ENCODE data around the gene SH2B3.

DNA sequence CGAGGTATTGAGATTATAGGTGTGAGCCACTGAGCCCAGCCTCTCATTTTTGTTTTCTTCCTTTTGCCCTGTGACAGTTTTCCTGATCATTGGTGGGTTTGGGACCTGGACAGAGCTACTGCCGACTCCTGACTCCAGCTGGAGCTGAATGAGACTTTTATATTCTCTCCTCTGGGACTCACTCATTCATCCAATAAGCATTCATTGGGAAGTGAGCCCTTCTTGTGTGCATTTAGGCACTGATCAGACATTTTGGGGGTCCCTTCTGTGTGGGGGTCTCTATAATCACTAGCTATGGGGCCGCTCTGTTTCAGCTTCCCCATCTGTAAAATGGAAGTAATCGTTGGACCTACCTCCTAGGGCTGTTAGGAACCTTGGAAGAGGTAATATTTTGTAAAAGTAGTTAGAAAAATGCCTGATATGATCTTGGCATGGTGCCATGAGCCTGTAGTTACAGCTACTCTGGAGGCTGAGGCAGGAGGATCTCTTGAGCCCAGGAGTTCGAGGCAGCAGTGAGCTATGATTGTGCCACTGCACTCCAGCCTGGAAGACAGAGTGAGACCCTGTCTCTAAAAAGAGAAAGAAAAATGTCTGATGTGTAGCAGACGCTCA lies 7.2 kb downstream of the SH2B3 start:
- no peak for TF ChIP-seq EZH2phosphoT487 (IDR thresholded peaks at IDR 0.05; ENCODE audit: low read length)
- TF ChIP-seq EZH2 (optimal IDR thresholded peaks at IDR 0.05; ENCODE audit: low read depth, low read length) = no peak
- TF ChIP-seq, protein P1, sequence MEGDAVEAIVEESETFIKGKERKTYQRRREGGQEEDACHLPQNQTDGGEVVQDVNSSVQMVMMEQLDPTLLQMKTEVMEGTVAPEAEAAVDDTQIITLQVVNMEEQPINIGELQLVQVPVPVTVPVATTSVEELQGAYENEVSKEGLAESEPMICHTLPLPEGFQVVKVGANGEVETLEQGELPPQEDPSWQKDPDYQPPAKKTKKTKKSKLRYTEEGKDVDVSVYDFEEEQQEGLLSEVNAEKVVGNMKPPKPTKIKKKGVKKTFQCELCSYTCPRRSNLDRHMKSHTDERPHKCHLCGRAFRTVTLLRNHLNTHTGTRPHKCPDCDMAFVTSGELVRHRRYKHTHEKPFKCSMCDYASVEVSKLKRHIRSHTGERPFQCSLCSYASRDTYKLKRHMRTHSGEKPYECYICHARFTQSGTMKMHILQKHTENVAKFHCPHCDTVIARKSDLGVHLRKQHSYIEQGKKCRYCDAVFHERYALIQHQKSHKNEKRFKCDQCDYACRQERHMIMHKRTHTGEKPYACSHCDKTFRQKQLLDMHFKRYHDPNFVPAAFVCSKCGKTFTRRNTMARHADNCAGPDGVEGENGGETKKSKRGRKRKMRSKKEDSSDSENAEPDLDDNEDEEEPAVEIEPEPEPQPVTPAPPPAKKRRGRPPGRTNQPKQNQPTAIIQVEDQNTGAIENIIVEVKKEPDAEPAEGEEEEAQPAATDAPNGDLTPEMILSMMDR (IDR thresholded peaks at IDR 0.05; ENCODE audit: low read length) = no peak
